Activated T-helper 1 cell treated with anti-CD3 and anti-CD28 coated beads, Interleukin-12 subunit alpha, Interleukin-12 subunit beta, Interleukin-2, Interleukin-4 antibody, amounts not matched to agents 30 ng/mL and 10 ng/mL and 1 ng/mL, durations not matched to agents 14 hours and 24 hours and 36 hours (primary cell): ENCODE data around the gene LAMA5. TPM values are rescaled to one million over a fixed set of nuclear protein-coding genes. Genes with fewer than 3 reads are reported as not detected.
"Not testable (repeated sequence)": the region's sequence is repeated elsewhere in the genome, so short reads cannot be mapped to it uniquely, and the experiment has no call there.

Source experiments
- DNase-seq: peaks from one replicate; pipeline ENCODE4 v3.0.0; 2021; ENCODE audit warnings: low spot score
- H3K27ac Mint-ChIP-seq: one replicate; pipeline ENCODE4 v1.8.0; 2021; ENCODE audit warnings: mild to moderate bottlenecking, mixed read lengths
- H3K27me3 Mint-ChIP-seq: one replicate; pipeline ENCODE4 v1.8.0; 2022; ENCODE audit warnings: mild to moderate bottlenecking, moderate library complexity, mixed read lengths; ENCODE audit not compliant: insufficient read depth
- H3K36me3 Mint-ChIP-seq: one replicate; pipeline ENCODE4 v1.8.0; 2021; ENCODE audit warnings: low read depth, mixed read lengths
- H3K4me1 Mint-ChIP-seq: one replicate; pipeline ENCODE4 v1.8.0; 2021; ENCODE audit warnings: low read depth, mixed read lengths
- H3K4me3 Mint-ChIP-seq: one replicate; pipeline ENCODE4 v1.8.0; 2021; ENCODE audit warnings: mild to moderate bottlenecking, moderate library complexity, mixed read lengths
- H3K9me3 Mint-ChIP-seq: one replicate; pipeline ENCODE4 v1.8.0; 2021; ENCODE audit warnings: mixed read lengths
- intact Hi-C: fragments of 100-400 bp; cut with micrococcal nuclease; formaldehyde crosslinking; loops from one replicate; pipeline ENCODE4 v1.15.1; 2024
- total RNA-seq: library from RNA; stranded (reverse); gene quantifications from 2 replicates; pipeline ENCODE4 v1.2.3, GENCODE V29; 2022

The LAMA5 gene
- total RNA-seq, 1 donor from 2014 or later: 0.83 TPM

GRCh38 chr20:62377615-62378178 is 10.6 kb upstream of the LAMA5 start:
- H3K36me3 Mint-ChIP-seq: peaks cover 8% of the 10 kb centered on the region
- peaks cover 5% of the 10 kb centered on the region for H3K9me3 Mint-ChIP-seq
- H3K4me1 Mint-ChIP-seq: peaks cover 3% of the 10 kb centered on the region
- H3K27me3 Mint-ChIP-seq: peaks cover 4% of the 10 kb centered on the region
- no peak overlapping the region for H3K4me3 Mint-ChIP-seq
- H3K27ac Mint-ChIP-seq: no peak overlapping the region
- DNase-seq: no peak
- intact Hi-C loops: no loop called here

DNA sequence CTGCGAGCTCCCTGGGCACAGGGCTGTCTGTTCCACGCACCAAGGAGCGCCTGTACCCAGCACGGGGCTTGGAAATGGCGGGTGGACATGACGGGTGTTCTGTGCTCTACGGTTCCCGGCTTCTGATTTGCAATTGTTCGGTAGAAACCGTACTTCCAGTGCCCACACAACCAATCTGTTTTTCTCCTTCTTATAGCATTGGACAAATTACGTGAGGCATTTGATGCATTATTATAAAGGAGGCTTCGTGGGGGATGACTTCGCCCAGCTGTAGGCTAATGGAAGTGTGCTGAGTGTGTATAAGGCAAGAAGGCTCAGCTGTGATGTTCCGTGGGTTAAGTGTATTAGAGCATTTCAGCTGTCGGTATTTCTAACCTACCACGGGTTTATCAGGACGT is 10.0 kb upstream of the LAMA5 start:
- Mint-ChIP-seq H3K27ac (no peak overlapping the region), H3K27me3 (peaks cover 4% of the 10 kb centered on the region), H3K36me3 (peaks cover 4% of the 10 kb centered on the region), H3K9me3 (peaks cover 4% of the 10 kb centered on the region), H3K4me3 (no peak overlapping the region), H3K4me1 (no peaks in the 10 kb centered on the region)
- intact Hi-C loops: no loop called here
- no peak for DNase-seq

- intact Hi-C loops: no loop called here
- no peaks in the 10 kb centered on the region for H3K9me3 Mint-ChIP-seq
- DNase-seq: no peak
- no peak overlapping the region for H3K4me3 Mint-ChIP-seq
- H3K27me3 Mint-ChIP-seq: peaks cover 4% of the 10 kb centered on the region
- H3K27ac Mint-ChIP-seq: no peak overlapping the region
- no peaks in the 10 kb centered on the region for H3K4me1 Mint-ChIP-seq
- no peaks in the 10 kb centered on the region for H3K36me3 Mint-ChIP-seq
Measured at GRCh38 chr20:62376112-62377063, 9.3 kb upstream of the LAMA5 start.

GRCh38 chr20:62374331-62375152 is 7.4 kb upstream of the LAMA5 start:
- H3K9me3 Mint-ChIP-seq: no peaks in the 10 kb centered on the region

GRCh38 chr20:62373631-62374179 is 6.6 kb upstream of the LAMA5 start:
- DNase-seq, H3K4me3 Mint-ChIP-seq, H3K4me1 Mint-ChIP-seq, H3K36me3 Mint-ChIP-seq, intact Hi-C loops, H3K9me3 Mint-ChIP-seq, H3K27ac Mint-ChIP-seq: not testable (repeated sequence)
- H3K27me3 Mint-ChIP-seq: peaks cover 12% of the 10 kb centered on the region

More at GRCh38 chr20:62374331-62375152, 7.4 kb upstream of the LAMA5 start:
- Mint-ChIP-seq H3K27ac (no peak overlapping the region), H3K4me3 (no peak overlapping the region), H3K36me3 (no peaks in the 10 kb centered on the region), H3K27me3 (peaks cover 5% of the 10 kb centered on the region), H3K4me1 (no peaks in the 10 kb centered on the region)
- DNase-seq: no peak
- intact Hi-C loops: no loop called here

DNA sequence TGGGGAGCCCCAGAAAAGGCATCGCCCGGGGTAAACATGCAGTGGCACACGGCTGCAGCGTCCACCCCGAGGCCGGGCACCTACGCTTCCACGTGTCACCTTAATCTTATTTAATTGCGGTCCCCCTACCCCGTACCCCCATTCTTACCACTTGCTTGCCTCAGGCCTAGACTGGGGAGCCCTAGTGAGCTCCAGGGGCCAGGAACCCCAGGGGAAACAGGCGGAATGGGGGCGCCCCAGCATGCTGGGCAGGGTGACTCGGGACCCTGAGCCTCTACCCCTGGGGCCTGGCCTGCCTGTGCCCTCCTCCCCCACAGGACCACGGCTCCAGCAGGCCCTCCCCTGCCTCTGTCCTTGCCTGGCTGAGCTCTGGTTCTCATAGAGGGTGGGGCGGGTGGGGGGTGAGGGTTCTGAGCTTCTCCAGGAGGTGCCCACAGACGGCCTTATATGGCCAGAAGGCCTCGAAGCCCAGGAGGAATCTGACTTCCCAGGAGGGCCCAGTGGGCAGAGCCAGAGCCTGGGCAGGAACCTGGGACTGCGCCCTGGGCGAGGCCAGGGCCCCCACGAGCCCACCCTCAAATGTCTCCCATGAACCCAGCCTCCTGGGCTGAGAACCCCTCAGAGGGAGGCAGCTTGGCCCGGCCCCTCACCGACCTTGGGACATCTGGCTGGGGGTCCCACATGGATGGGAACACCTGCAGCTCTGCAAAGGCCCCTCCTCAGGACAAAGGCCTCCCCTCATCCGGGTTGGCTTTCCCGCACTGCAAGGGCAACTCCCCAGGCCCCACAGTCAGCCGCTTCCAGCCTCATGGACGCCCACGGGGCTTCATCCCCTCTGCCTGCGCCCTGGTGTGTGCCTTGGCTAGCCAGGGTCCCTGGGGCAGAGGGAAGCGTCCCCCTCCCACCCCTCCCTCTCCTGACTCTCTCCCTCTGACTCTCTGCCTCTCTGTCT is 5.2 kb upstream of the LAMA5 start:
- Mint-ChIP-seq H3K4me3 (no peak overlapping the region), H3K27ac (no peak overlapping the region), H3K9me3 (no peaks in the 10 kb centered on the region), H3K36me3 (no peaks in the 10 kb centered on the region), H3K4me1 (no peaks in the 10 kb centered on the region), H3K27me3 (peaks cover 21% of the 10 kb centered on the region)
- DNase-seq: no peak
- intact Hi-C loops: no loop called here

DNA sequence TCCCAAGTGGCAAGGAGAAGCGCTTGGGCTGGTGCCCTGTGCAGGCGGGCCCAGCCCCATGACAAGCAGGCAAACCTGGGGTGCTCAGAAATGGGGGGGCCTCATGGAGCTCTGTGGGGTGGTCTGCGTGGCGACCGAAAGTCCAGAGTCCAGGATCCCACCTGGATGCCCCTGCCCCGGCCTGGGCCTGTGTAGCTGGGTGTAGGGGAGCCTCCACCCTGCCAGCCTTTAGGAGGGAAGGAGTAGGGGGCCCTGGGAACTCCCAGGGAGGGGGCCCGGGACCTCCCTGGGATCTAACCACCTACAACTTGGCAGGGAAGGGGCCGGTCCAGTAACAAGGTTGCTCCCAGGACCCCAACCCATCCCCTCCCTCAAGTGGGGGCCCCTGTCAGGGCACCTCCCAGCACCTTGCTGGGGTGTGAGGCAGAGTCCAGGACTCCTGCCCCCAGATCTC is 4.5 kb upstream of the LAMA5 start:
- intact Hi-C loops: no loop called here
- H3K4me1 Mint-ChIP-seq: no peaks in the 10 kb centered on the region
- H3K36me3 Mint-ChIP-seq: no peaks in the 10 kb centered on the region
- H3K9me3 Mint-ChIP-seq: no peaks in the 10 kb centered on the region
- DNase-seq: no peak
- H3K4me3 Mint-ChIP-seq: no peak overlapping the region
- H3K27me3 Mint-ChIP-seq: peaks cover 21% of the 10 kb centered on the region
- no peak overlapping the region for H3K27ac Mint-ChIP-seq

DNA sequence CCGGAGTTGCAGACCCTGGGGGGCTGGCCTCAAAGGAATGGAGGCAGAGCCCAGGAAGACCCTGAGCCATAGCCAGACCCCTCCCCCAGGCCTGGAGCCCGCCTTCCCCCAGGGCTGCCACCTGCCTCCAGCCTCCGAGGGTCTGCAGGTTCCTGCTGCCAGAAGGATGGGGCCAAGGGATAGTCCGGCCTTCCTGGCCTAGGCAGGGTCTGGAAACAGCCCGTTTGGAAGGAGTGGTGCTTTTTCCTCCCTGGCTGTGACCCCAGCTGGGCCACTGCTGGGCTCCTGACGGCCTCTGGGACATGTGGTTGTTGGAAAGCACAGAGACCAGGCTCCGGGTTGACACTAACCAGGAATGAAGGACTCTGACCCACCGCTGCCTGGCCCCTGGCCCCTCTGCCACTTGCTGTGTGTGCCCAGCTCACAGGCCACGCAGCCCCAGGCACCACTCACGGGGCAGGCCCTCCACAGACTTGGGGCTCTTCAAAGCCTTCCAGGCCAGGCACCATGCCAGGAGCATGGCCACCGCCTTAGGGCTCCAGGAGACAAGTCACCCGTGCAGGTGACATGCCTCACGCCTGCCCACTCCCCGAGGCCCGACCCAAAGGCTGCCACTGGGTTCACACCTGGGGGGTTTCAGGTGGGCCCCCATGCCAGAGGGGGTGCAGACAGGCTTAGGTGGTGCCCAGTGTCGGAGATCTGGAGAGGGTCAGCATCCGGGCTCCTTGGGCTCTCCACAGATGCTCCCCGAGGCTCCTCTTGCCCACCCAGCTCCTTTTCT is 3.9 kb upstream of the LAMA5 start:
- no peak for DNase-seq
- Mint-ChIP-seq H3K27me3 (peaks cover 21% of the 10 kb centered on the region), H3K36me3 (no peaks in the 10 kb centered on the region), H3K27ac (no peak overlapping the region), H3K9me3 (no peaks in the 10 kb centered on the region), H3K4me1 (no peaks in the 10 kb centered on the region), H3K4me3 (no peak overlapping the region)
- intact Hi-C loops: no loop called here

DNA sequence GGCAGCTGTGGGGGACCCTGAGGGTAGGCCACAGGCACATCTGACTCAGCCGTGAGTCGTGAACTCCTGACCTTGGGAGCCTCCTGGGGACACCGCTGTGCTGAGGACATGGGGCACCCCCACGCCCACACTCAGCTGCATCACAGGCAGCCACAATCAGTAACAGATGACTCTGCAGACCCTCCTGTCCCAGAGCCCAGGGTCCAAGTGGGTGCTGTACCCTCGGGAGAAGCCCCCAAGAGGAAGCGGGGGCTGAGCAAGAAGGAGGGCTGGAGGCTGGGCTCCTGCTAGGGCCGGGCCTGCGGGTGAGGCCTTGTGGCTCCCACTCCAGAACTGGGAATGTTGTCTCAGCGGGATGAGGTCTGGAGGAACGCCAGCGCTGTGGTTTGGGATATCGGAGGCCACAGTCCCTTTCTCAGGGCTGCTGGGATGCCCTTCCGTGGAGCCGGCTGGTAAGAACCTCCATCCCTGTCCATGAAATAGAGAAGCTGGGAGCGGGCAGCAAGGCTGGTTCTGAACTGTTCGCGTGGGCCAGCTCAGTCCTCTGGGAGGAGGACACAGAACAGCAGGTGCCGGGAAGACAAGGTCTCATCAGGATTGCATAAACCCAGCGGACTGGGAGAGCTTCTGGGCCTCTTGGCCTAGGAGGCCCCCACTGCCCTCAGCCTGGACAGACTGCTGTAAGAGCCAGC is 3.1 kb upstream of the LAMA5 start:
- Mint-ChIP-seq H3K9me3 (no peaks in the 10 kb centered on the region), H3K27me3 (peaks cover 24% of the 10 kb centered on the region), H3K4me3 (no peak overlapping the region), H3K36me3 (no peaks in the 10 kb centered on the region), H3K4me1 (no peaks in the 10 kb centered on the region), H3K27ac (no peak overlapping the region)
- DNase-seq: no peak
- intact Hi-C loops: no loop called here

- Mint-ChIP-seq H3K9me3 (no peaks in the 10 kb centered on the region), H3K4me3 (no peak overlapping the region), H3K27ac (no peak overlapping the region), H3K36me3 (no peaks in the 10 kb centered on the region), H3K4me1 (no peaks in the 10 kb centered on the region), H3K27me3 (peaks cover 27% of the 10 kb centered on the region)
- intact Hi-C loops: loop anchor here (5.0 kb wide), 1 partner anchor 67 kb away; the partner anchor contains the start of gene ADRM1
- DNase-seq: no peak
Measured at GRCh38 chr20:62369815-62370114, 2.7 kb upstream of the LAMA5 start.
